Cardiac muscle cell (in vitro differentiated cells and primary cell): ENCODE data around the gene SMIM35. TPM values are rescaled to one million over a fixed set of nuclear protein-coding genes. Genes with fewer than 3 reads are reported as not detected.

Source experiments
- DNase-seq, 2 donors: peaks; one replicate each; pipeline versions ENCODE4 v3.0.0 to v3.0.0-alpha.2; 2010 to 2017; ENCODE audit warnings: low read depth in 1 of 2, low spot score in 1 of 2
- H3K27ac ChIP-seq: fragments of 200-600 bp; sonication (generic); 2 replicates; pipeline ENCODE4 v1.5.1; 2016
- H3K27me3 ChIP-seq: fragments of 200-600 bp; sonication (generic); 2 replicates; pipeline ENCODE4 v1.6.0; 2016; ENCODE audit warnings: control low read depth
- H3K36me3 ChIP-seq: fragments of 200-600 bp; sonication (generic); 2 replicates; pipeline ENCODE4 v1.5.1; 2016; ENCODE audit warnings: control low read depth
- H3K4me1 ChIP-seq: fragments of 200-600 bp; sonication (generic); 2 replicates; pipeline ENCODE4 v1.8.1; 2017; ENCODE audit warnings: low read depth, mild to moderate bottlenecking, mixed run types
- H3K4me3 ChIP-seq: fragments of 200-600 bp; sonication (generic); 2 replicates; pipeline ENCODE4 v1.5.1; 2016; ENCODE audit warnings: mild to moderate bottlenecking
- H3K9me3 ChIP-seq: fragments of 200-600 bp; sonication (generic); 2 replicates; pipeline ENCODE4 v1.5.1; 2017; ENCODE audit warnings: low read depth, mild to moderate bottlenecking, control low read depth
- polyA plus RNA-seq: library from polyadenylated mRNA; unstranded; fragments of >200 nt; fragmentation: Nextera tagmentation; extraction: Ambion mirVana; gene quantifications from 2 replicates; pipeline ENCODE4 v1.2.1, GENCODE V29; 2016
- total RNA-seq: library from RNA; depleted of rRNA; stranded (reverse); fragments of >200 nt; gene quantifications from 2 replicates; pipeline ENCODE4 v1.2.3, GENCODE V29; 2016
- TF ChIP-seq, protein P1 (sequence below): IDR thresholded peaks from 2 replicates; pipeline ENCODE4 v1.5.1; 2012; ENCODE audit warnings: low read depth, mild to moderate bottlenecking, low read length

Gene SMIM35
- total and polyA plus RNA-seq, 2 experiments from 2014 or later, result not detected

DNA sequence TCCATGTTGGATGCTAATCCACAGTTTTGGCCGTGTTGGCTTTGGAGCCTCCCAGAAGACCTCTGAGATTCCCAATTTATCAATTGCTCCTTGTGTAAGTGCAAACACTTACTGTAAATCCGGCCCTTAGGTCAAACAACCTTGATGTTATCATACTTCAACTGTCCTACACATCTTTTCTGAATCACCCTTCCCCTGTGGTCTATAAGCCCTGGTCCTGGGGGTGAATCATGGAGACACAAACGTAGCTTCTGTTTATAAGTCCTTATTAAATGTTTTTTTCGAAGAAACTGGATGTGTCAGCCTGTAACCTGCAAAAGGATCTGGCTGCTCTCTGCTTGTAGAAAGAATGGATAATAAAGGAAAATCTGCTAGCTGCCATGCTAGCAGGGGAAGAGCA is 102.3 kb downstream of the SMIM35 start:
- TF ChIP-seq, protein P1, sequence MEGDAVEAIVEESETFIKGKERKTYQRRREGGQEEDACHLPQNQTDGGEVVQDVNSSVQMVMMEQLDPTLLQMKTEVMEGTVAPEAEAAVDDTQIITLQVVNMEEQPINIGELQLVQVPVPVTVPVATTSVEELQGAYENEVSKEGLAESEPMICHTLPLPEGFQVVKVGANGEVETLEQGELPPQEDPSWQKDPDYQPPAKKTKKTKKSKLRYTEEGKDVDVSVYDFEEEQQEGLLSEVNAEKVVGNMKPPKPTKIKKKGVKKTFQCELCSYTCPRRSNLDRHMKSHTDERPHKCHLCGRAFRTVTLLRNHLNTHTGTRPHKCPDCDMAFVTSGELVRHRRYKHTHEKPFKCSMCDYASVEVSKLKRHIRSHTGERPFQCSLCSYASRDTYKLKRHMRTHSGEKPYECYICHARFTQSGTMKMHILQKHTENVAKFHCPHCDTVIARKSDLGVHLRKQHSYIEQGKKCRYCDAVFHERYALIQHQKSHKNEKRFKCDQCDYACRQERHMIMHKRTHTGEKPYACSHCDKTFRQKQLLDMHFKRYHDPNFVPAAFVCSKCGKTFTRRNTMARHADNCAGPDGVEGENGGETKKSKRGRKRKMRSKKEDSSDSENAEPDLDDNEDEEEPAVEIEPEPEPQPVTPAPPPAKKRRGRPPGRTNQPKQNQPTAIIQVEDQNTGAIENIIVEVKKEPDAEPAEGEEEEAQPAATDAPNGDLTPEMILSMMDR, result no peak
- no peak overlapping the region for H3K27ac ChIP-seq
- no peak for DNase-seq
- no peaks in the 10 kb centered on the region for H3K36me3 ChIP-seq
- peaks cover 64% of the 10 kb centered on the region for H3K27me3 ChIP-seq
- no peak overlapping the region for H3K4me3 ChIP-seq
- H3K4me1 ChIP-seq, result no peaks in the 10 kb centered on the region
- no peaks in the 10 kb centered on the region for H3K9me3 ChIP-seq

DNA sequence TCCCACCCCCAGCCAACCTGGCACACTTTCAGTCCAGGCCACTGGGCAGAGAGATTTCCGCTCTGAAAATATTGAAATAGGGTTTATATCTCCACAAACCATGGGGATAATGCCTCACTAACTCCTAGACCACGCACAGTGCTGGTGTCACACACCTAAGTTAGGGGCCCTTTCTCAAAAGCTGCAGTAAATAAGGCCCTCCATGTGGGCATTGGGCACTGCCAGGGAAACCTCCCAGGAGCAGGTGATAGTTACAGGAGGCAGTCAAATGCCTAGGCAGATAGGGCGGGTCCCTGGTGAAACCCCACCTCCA is 103.6 kb downstream of the SMIM35 start:
- H3K9me3 ChIP-seq, result no peaks in the 10 kb centered on the region
- peaks cover 53% of the 10 kb centered on the region for H3K27me3 ChIP-seq
- H3K27ac ChIP-seq, result no peak overlapping the region
- TF ChIP-seq, protein P1, result no peak
- no peaks in the 10 kb centered on the region for H3K36me3 ChIP-seq
- no peak for DNase-seq
- no peaks in the 10 kb centered on the region for H3K4me1 ChIP-seq
- no peak overlapping the region for H3K4me3 ChIP-seq

DNA sequence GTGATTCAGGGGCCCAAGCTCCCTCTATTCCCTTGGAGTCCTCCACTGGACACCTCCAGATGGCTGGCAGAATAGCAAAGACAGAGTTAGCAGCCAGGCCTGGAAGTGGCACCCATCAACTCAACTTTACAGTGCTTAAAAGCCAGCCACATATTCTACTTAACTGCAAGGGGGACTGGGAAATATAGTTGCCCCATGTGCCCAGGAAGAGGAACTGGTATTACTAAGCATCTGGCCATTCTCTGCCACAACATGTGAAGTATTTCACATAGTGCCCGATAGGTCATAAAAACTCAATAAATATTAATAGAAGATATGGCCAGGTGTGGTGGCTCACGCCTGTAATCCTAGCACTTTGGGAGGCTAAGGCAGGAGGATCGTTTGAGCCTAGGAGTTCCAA is 106.0 kb downstream of the SMIM35 start:
- Histone ChIP-seq H3K27me3 (peaks cover 29% of the 10 kb centered on the region), H3K4me3 (no peak overlapping the region), H3K27ac (no peak overlapping the region), H3K4me1 (no peaks in the 10 kb centered on the region), H3K9me3 (no peaks in the 10 kb centered on the region), H3K36me3 (no peaks in the 10 kb centered on the region)
- DNase-seq, result no peak
- TF ChIP-seq, protein P1, result no peak

DNA sequence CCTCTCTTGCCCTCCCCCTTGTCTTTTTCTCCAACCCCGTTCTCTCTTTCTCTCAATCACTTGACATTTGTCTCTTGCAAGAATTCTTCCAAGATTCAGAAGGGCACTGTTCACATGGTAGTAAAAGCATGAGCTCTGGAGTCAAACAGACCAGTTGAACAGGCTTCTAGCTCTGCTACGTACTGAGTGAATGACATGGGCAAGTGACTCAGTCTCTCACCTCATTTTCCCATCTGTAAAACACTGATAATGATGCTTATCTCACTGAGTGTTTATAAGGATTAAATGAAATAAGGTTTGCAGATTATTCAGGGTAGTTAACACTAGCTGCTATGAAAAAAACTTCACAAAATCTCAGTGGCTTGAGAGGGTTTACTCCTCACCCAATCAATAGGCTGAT is 106.5 kb downstream of the SMIM35 start:
- Histone ChIP-seq H3K9me3 (no peaks in the 10 kb centered on the region), H3K27me3 (peaks cover 24% of the 10 kb centered on the region), H3K4me3 (no peak overlapping the region), H3K4me1 (no peaks in the 10 kb centered on the region), H3K27ac (no peak overlapping the region), H3K36me3 (no peaks in the 10 kb centered on the region)
- DNase-seq, result no peak
- TF ChIP-seq, protein P1, result no peak

DNA sequence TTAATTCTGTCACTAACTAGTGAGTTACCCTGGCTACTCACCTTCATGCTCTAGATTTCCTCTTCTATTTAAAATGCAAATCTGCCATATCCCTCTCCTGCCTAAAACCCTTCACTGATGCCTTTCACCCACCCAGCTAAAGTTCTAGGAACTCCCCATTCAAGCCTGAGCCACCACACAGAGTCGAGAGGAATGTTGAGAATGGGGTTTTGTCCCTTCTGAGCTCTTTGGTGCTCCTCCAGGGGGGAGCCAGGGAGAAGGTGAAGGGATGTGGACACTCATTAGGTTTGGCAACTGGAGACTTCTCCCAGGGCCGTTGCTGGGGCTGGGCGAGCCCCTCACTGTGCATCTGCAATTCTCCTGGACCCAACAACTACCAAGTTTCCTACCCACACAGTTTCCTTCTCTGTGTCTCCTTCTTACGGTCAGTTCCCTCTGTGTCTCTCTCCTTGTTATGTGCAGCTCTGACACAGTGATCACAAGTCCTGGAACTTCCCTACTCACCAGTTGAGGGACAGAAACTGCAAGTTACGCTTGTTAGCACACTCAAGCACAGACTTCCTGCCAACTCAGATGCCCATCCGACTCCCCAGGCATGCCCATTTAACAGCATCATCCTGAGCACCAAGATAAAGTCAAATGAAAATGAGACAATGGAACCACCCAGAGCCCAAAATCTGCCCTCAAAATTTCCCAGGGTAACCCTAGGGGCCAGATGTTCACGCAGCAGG is 107.1 kb downstream of the SMIM35 start:
- H3K27me3 ChIP-seq, result peaks cover 18% of the 10 kb centered on the region
- DNase-seq, result no peak
- H3K9me3 ChIP-seq, result no peaks in the 10 kb centered on the region
- no peaks in the 10 kb centered on the region for H3K4me1 ChIP-seq
- TF ChIP-seq, protein P1, result no peak
- H3K4me3 ChIP-seq, result no peak overlapping the region
- H3K27ac ChIP-seq, result no peak overlapping the region
- no peaks in the 10 kb centered on the region for H3K36me3 ChIP-seq
